OCI-LY1 (cell line): ENCODE results near the gene RCOR3.

Experiments used
- H2AFZ ChIP-seq: fragments of 200-600 bp; sonication (generic), shearing (Covaris generic); 2 replicates; pipeline ENCODE4 v1.6.0; 2014; ENCODE audit warnings: antibody characterized with exemption, mild to moderate bottlenecking, low read length
- H3F3A ChIP-seq: fragments of 200-600 bp; sonication (generic), shearing (Covaris generic); 2 replicates; pipeline ENCODE4 v1.6.0; 2014; ENCODE audit warnings: mild to moderate bottlenecking, antibody characterized with exemption, low read length, moderate library complexity; ENCODE audit not compliant: insufficient read depth
- H3K27ac ChIP-seq: fragments of 200-600 bp; sonication (generic); 2 replicates; pipeline ENCODE4 v1.5.1; 2014; ENCODE audit warnings: low read length, mixed run types, mild to moderate bottlenecking, low read depth; ENCODE audit not compliant: poor library complexity, severe bottlenecking
- H3K27me3 ChIP-seq: fragments of 200-600 bp; sonication (generic); 2 replicates; pipeline ENCODE4 v1.6.0; 2014; ENCODE audit warnings: antibody characterized with exemption, mild to moderate bottlenecking, low read length, moderate library complexity; ENCODE audit not compliant: insufficient read depth
- H3K36me3 ChIP-seq: fragments of 200-600 bp; sonication (generic); 2 replicates; pipeline ENCODE4 v1.6.1; 2014; ENCODE audit warnings: mild to moderate bottlenecking, antibody characterized with exemption, low read length, moderate library complexity, mixed read lengths; ENCODE audit not compliant: insufficient read depth
- H3K4me1 ChIP-seq: fragments of 200-600 bp; sonication (generic); 2 replicates; pipeline ENCODE4 v1.5.1; 2014; ENCODE audit warnings: mild to moderate bottlenecking, low read length, moderate library complexity; ENCODE audit not compliant: insufficient read depth, severe bottlenecking
- H3K4me2 ChIP-seq: fragments of 200-600 bp; sonication (generic), shearing (Covaris generic); 2 replicates; pipeline ENCODE4 v1.6.1; 2014; ENCODE audit warnings: low read length
- H3K4me3 ChIP-seq: fragments of 200-600 bp; sonication (generic); 2 replicates; pipeline ENCODE4 v1.5.1; 2014; ENCODE audit warnings: low read length, low read depth, mild to moderate bottlenecking, mixed read lengths; ENCODE audit not compliant: poor library complexity, severe bottlenecking
- H3K79me2 ChIP-seq: fragments of 200-600 bp; shearing (Covaris generic); 2 replicates; pipeline ENCODE4 v1.6.1; 2016; ENCODE audit warnings: mixed run types, low read length, mixed read lengths; ENCODE audit not compliant: insufficient read depth
- H3K9ac ChIP-seq: fragments of 200-600 bp; sonication (generic), shearing (Covaris generic); 2 replicates; pipeline ENCODE4 v1.6.1; 2014; ENCODE audit warnings: mild to moderate bottlenecking, low read length, mixed read lengths
- H3K9me2 ChIP-seq: fragments of 200-600 bp; sonication (generic), shearing (Covaris generic); 2 replicates; pipeline ENCODE4 v1.6.1; 2014; ENCODE audit warnings: low read depth, mild to moderate bottlenecking, low read length, mixed read lengths
- H3K9me3 ChIP-seq: fragments of 200-600 bp; shearing (Covaris generic); 2 replicates; pipeline ENCODE4 v1.6.1; 2014; ENCODE audit warnings: low read length, mixed read lengths
- H4K20me1 ChIP-seq: fragments of 200-600 bp; sonication (generic), shearing (Covaris generic); 2 replicates; pipeline ENCODE4 v1.6.0; 2016; ENCODE audit warnings: mild to moderate bottlenecking, low read length; ENCODE audit not compliant: insufficient read depth
- EZH2 ChIP-seq: fragments of 200-600 bp; sonication (generic), shearing (Covaris generic); IDR thresholded peaks from 2 replicates; pipeline ENCODE4 v1.8.0; 2017; ENCODE audit warnings: borderline replicate concordance, mixed run types, mild to moderate bottlenecking, antibody characterized with exemption, low read length, moderate library complexity, mixed read lengths
- TF ChIP-seq, protein P1 (sequence below): fragments of 200-600 bp; sonication (generic), shearing (Covaris generic); IDR thresholded peaks from 2 replicates; pipeline ENCODE4 v1.5.1; 2017; ENCODE audit warnings: mild to moderate bottlenecking, antibody characterized with exemption, low read length, moderate library complexity, mixed read lengths

The RCOR3 gene

DNA sequence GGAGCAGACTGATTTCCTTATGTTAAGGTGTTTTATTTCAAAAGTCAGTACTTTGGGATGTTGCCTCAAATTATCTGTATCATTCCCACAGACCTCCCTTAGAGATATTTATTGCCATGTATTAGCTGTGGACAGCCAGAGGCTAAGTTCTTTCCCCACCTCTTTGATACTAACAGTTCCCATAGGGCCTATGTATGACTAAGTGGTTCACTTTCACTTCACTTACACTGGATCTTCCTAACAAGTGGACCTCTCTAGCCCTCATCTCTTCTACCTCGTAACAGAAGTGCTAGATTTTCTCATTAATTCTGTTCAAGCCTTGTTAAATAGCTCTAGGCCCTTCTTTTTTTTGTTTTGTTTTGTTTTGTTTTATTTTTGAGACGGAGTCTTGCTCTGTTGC lies 73.7 kb downstream of the RCOR3 start:
- Histone ChIP-seq H3K36me3 (peaks cover 4% of the 10 kb centered on the region), H3K27ac (peak overlapping the region; percentile 89), H4K20me1 (no peaks in the 10 kb centered on the region), H3F3A (no peaks in the 10 kb centered on the region; the same call in 1 of the 2 replicates), H3K27me3 (no peaks in the 10 kb centered on the region), H3K9ac (no peak overlapping the region; the same call in 1 of the 2 replicates), H3K9me2 (no peaks in the 10 kb centered on the region), H3K4me2 (peak overlapping the region; percentile 22), H3K79me2 (peaks cover 46% of the 10 kb centered on the region), H2AFZ (no peak overlapping the region), H3K4me3 (peak overlapping the region; percentile 8), H3K9me3 (no peaks in the 10 kb centered on the region), H3K4me1 (peaks cover 100% of the 10 kb centered on the region)
- TF ChIP-seq, protein P1, sequence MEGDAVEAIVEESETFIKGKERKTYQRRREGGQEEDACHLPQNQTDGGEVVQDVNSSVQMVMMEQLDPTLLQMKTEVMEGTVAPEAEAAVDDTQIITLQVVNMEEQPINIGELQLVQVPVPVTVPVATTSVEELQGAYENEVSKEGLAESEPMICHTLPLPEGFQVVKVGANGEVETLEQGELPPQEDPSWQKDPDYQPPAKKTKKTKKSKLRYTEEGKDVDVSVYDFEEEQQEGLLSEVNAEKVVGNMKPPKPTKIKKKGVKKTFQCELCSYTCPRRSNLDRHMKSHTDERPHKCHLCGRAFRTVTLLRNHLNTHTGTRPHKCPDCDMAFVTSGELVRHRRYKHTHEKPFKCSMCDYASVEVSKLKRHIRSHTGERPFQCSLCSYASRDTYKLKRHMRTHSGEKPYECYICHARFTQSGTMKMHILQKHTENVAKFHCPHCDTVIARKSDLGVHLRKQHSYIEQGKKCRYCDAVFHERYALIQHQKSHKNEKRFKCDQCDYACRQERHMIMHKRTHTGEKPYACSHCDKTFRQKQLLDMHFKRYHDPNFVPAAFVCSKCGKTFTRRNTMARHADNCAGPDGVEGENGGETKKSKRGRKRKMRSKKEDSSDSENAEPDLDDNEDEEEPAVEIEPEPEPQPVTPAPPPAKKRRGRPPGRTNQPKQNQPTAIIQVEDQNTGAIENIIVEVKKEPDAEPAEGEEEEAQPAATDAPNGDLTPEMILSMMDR: no peak
- no peak for TF ChIP-seq EZH2

DNA sequence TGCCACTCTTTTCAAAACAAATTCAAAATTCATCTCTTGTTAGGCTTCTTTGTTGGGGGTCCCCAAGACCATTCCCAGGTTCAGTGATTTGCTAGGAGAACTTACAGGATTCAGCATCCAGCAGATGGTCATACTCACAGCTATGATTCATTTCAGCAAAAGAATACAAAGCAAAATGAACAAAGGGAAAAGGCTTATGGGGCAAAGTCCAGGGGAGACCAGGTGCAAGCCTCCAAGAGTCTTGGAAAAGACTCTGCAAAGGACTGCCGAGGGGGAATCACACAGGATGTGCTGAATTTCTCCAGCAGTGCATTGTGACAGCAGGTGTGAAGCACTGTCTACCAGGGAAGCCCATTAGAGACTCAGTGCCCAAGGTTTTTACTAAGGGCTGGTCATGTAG lies 74.7 kb downstream of the RCOR3 start:
- H4K20me1 ChIP-seq: no peaks in the 10 kb centered on the region
- H3K27me3 ChIP-seq: no peaks in the 10 kb centered on the region
- H3K9me2 ChIP-seq: no peaks in the 10 kb centered on the region
- H2AFZ ChIP-seq: no peak overlapping the region
- H3K9me3 ChIP-seq: no peaks in the 10 kb centered on the region
- no peak overlapping the region; the same call in 1 of the 2 replicates for H3K9ac ChIP-seq
- peaks cover 8% of the 10 kb centered on the region for H3K36me3 ChIP-seq
- peaks cover 100% of the 10 kb centered on the region for H3K4me1 ChIP-seq
- peak overlapping the region; percentile 89 for H3K27ac ChIP-seq
- no peak overlapping the region for H3K4me3 ChIP-seq
- H3F3A ChIP-seq: no peaks in the 10 kb centered on the region; the same call in 1 of the 2 replicates
- H3K4me2 ChIP-seq: no peak overlapping the region; the same call in 1 of the 2 replicates
- H3K79me2 ChIP-seq: peaks cover 51% of the 10 kb centered on the region
- TF ChIP-seq, protein P1: no peak

DNA sequence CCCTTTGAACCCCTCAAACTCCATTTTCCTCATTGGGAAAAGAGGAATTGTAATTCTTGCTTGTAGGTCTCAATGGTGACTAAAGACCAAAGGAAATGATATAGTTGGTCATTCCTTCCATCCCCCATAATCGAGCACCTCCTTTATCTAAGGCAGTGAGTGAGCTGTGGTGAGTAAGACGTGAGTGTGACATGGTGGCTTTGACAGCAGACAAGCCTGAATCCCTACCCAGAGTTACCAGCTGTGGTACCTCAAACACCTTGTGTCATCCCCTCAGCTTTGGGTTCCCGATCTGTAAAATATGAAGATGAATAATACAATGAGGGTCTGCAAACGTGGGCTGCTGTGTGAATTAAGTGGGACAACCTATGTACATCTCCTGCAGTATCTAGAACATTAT lies 75.8 kb downstream of the RCOR3 start:
- Histone ChIP-seq H3K9ac (no peak overlapping the region; the same call in 1 of the 2 replicates), H3K4me1 (peaks cover 97% of the 10 kb centered on the region), H3K4me3 (peak overlapping the region; percentile 20), H3K9me2 (no peaks in the 10 kb centered on the region), H3K9me3 (no peaks in the 10 kb centered on the region), H2AFZ (no peak overlapping the region), H3K79me2 (peaks cover 62% of the 10 kb centered on the region), H3K27ac (peak overlapping the region; percentile 89), H3K4me2 (peak overlapping the region; percentile 49; the same call in 1 of the 2 replicates), H3K36me3 (peaks cover 10% of the 10 kb centered on the region), H4K20me1 (no peaks in the 10 kb centered on the region), H3K27me3 (no peaks in the 10 kb centered on the region), H3F3A (no peaks in the 10 kb centered on the region; the same call in 1 of the 2 replicates)
- no peak for TF ChIP-seq EZH2
- TF ChIP-seq, protein P1: no peak
